HG03095 (cell line): ENCODE data around the gene APOL4.
"Not testable (repeated sequence)": the region's sequence is repeated elsewhere in the genome, so short reads cannot be mapped to it uniquely, and the experiment has no call there.

Experiments used
- ATAC-seq: cut with Tn5 transposase; IDR thresholded peaks from one replicate; pipeline ENCODE4 v1.9.1; 2021; ENCODE audit warnings: moderate library complexity; ENCODE audit not compliant: unreplicated experiment

Gene APOL4

DNA sequence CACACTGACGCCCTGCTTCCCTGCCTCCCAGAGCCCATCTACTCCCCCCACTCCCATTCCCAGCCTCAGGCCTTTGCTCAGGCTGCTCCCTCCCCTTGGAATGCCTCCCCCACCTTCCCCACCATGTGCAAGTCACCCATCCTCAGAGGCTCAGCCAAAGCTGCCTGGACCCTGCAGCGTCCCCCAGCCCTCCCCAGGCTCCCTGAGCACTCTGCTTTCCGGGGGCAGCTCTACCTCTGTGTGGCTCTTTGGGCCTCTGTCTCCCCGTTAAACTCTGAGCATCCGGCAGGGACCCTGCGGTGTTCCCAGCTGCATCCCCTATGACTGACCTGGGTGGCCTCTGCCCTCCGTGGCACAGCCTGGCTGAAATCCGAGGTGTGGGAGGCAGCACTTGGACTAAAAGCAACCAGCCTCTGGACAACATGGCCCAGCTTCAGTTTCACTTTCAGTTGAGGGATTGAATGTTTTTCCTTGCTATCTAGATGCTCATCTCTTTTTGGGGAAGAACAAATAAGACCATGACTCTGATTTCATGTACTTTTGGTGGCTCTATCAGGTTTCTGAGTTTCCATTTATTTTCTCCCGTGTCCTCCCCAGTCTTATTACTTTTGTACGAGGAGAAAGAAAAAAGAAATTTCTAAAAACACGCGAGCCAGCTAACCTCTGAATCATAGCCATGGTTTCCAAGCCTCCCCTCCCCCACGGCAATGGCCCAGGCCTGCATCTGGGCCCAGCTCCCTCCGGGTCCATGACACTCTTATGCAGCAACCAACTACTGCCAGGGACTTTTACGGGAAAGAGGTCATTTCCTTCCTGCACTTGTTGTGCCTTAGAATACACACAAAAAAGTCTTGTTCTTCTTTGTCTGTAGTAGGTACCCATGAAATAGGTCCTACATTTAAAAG, 44.8 kb downstream of the APOL4 start:
- no peak for ATAC-seq

- ATAC-seq = no peak
Observed at GRCh38 chr22:36156119-36156514, 45.5 kb downstream of the APOL4 start.

GRCh38 chr22:36155702-36156101, 45.9 kb downstream of the APOL4 start:
- no peak for ATAC-seq

DNA sequence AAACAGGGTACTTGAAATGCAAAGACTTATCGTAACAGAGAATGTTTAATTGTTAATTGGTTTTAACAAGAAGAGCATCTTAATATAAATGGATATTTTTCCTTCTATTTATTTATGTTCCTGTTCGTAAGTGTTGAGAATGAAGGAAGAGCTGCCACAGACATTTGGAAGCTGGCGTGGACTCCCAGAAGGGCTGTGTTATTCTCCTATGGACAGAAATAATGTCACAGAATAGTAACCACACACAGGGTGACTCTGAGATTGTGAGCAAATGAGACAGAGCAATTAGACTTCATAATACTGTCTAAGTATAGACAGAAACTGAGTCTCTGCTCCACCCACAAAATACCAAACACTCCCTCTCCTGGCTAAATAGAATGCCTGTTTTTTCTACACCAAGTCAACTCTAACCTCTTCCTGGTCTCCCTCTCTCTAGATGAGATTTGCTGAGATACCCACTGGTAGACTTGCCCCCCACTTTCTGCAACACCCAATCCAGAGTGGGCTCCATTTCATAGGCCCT, 47.1 kb downstream of the APOL4 start:
- no peak for ATAC-seq

- ATAC-seq = no peak
Observed at GRCh38 chr22:36153501-36154422, 47.8 kb downstream of the APOL4 start.

DNA sequence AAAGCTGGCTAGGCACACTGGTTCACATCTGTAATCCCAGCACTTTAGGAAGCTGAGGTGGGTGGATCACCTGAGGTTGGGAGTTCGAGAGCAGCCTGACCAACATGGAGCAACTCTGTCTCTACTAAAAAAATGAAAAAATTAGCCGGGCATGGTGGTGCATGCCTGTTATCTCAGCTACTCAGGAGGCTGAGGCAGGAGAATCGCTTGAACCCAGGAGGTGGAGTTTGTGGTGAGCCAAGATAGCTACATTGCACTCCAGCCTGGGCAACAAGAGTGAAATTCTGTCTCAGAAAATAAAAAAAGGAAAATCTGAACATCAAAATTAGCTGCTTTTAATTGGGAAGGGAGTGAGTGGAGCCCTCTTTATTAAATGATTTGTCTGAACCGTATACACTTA, 48.8 kb downstream of the APOL4 start:
- not testable (repeated sequence) for ATAC-seq

DNA sequence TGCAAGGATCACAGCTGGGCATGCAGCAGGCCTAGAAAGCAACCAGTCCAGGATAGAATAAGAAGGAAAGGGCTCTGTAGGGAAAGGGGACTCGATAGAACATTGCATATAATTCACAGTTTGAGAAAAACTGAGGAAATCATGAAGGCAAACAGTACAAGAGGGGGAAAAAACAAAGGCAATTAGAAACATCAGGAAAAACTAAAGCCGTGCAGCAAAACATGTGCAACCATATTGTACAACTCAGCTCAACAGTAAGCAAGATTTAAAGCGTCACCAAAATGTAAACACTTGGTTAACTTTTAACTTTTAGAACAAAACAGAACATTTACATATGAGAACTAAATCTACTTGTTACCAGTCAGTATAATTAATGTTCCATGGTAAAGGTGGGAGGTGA, 49.5 kb downstream of the APOL4 start:
- no peak for ATAC-seq

DNA sequence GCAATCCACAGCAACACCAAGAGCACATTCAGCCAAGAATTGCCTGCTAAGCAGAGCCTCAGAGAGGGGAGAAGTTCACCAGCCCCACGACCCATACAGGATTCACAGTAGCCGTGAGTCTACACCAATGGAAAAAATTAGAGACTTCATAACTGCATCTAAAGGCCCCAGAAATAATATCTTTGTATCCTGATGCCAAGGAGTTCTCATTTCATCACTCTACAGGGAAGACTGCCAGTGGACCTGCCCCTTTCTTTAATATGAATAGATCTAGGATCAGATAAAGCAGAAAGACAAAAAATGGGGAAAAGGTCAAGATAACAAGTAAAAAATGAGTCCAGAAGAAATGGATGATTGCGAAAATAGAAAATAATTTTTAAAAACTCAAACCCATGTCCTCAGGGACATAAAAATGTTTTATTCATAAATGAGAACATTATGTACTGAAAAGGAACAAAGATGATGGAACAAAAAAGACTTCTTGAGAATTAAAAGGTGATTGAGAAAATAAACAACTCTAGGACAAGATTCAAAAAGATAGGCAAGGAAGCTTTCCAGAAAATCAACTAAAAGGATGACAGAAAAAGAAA, 50.5 kb downstream of the APOL4 start:
- ATAC-seq = no peak

GRCh38 chr22:36149441-36149840, 52.2 kb downstream of the APOL4 start:
- ATAC-seq = no peak

GRCh38 chr22:36148411-36148810, 53.2 kb downstream of the APOL4 start:
- ATAC-seq = no peak

GRCh38 chr22:36147196-36147791, 54.3 kb downstream of the APOL4 start:
- no peak for ATAC-seq

DNA sequence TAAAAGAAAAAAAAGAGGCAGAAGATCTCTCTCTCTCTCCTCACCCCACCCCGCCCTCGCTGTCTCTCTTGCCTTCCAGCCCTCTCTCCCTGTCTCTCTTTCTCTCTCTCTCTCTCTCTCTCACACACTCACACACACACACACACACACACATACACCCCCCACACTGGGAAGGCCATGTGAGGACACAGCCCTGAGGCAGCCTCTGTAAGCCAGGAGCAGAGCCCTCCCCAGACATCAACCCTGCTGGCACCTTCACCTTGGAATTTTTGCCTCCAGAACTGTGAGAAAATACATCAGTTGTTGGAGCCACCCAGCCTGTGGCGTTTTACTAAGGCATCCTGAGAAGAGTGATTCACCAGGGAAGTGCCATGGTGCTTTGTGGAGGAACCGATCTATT, 55.7 kb downstream of the APOL4 start:
- no peak for ATAC-seq

- no peak for ATAC-seq
Observed at GRCh38 chr22:36144886-36145541, 56.6 kb downstream of the APOL4 start.

DNA sequence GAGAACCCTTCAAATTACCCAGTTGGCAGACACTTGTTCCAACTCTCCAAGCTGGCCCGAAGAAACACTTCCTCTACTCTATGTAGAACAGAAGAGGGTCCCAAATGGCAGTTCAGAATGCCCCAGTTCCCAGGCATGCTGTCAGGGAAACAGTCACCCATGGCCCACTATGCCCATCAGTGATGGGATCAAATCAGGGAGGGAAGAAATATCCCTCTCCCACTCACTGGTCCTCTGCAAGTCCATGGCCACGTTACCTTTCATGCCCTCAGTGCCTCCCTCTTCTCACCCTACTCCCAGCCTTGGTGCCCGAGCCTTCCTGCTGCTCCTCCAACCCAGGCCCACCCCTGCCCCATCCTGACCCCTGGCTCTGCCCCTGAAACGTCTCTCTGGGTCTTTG, 57.7 kb downstream of the APOL4 start:
- no peak for ATAC-seq

- ATAC-seq = no peak
Observed at GRCh38 chr22:36143066-36143815, 58.4 kb downstream of the APOL4 start.

- ATAC-seq = no peak
Observed at GRCh38 chr22:36141481-36141880, 60.1 kb downstream of the APOL4 start.
